ENCODE data around the gene PLVAP.

The PLVAP gene

DNA sequence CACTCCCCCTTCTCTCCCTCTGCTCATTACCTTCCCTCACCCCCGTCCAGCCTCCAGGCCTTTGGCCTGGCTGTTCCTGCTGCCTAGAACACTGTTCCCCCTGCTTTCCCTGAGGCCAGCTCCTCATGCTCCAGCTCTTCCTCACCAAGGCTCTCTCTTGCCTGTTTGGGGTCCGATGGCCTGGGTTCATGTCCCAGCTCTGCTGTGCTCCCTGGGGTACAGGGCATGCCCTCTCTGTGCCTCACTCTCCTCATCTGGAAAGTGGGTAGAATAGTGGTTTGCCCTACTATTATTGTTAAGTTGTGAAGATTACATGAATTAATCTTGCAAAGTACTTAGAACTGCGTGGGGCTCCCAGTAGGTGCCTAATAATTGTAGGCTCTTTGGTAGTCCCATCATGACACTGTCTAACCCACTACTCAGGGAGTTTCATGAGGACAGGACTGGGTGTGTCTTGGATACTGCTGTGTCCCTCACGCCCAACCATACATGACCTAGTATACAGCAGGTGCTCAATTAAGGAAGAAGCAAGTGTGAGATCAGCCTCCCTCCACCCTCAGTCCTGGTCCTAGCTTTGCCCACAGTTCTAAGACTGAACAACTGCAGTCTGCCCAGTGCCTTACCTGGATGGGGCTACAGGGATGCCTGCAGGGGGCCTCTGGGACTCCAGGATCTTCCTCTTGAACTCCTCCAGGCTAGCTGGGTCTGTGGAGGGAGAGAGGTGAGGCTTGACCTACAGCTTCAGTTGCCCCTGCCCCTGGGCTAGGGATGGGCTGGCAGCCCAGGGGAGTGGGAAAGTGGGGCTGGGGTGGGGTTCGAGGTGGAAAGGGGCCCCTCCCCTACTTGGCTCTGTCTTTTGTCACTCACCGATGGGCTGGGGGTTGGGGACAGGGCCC lies 17.0 kb downstream of the PLVAP start:
- DNase-seq (ENCODE audit: low spot score), result no peak

DNA sequence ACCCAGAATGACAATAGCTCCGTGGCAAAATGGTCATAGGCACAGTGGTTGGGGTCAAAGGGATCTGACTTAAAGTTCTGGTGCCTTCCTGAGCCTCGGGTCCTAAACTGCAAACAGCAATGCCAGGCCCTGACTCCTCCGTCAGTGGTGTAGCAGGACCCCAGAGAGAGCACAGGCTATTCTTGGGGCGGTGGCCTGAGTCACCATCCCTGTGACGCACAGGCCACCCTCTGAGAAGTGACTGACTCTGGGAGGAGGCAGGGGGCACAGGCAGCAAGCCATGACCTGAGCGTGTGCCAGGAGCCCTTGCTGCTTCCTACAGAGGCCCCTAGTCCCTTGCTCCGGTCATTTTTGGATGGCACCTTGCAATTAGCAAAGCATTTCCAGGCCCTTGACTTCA lies 18.7 kb downstream of the PLVAP start:
- no peak for DNase-seq (ENCODE audit: low spot score)

DNA sequence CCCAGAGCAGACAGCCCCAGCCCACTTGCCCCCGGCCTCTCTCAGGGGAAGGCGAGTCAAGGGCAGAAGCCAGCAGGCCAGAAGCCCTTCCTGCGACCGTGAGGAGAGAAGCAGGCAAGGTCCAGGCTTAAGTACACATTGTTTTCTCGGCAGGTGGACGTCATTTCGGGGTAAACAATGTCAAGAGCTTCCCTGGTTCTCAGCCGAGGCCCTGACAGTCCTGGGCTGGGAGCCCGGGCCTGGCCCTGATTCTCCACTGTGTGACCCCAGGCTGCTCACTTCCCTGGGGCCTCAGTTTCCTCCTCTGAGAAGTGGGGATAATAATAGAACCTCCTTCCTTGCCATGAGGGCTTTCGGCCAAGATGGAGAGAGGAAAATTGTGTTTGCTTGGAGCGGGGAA lies 19.4 kb downstream of the PLVAP start:
- DNase-seq (ENCODE audit: low spot score), result no peak

DNA sequence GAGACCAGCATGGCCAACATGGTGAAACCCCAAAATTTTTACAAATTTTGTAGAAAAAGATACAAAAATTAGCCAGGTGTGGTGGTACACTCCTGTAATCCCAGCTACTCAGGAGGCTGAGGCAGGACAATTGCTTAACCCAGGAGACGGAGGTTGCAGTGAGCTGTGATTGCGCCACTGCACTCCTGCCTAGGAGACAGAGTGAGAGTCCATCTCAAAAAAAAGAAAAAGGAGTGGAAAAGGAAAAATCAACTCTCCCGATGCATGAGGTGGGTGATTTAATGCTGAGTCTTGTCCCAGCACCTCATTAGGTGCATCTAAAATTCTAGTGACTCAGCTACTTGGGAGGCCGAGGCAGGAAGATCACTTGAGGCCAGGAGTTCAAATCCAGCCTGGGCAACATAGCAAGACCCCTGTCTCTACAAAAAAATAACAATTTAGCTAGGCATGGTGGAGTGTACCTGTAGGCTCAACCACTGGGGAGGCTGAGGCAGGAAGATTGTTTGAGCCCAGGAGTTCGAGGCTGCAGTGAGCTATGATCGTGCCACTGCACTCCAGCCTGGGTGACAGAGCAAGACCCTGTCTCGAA lies 20.0 kb downstream of the PLVAP start:
- no peak for DNase-seq (ENCODE audit: low spot score)

DNA sequence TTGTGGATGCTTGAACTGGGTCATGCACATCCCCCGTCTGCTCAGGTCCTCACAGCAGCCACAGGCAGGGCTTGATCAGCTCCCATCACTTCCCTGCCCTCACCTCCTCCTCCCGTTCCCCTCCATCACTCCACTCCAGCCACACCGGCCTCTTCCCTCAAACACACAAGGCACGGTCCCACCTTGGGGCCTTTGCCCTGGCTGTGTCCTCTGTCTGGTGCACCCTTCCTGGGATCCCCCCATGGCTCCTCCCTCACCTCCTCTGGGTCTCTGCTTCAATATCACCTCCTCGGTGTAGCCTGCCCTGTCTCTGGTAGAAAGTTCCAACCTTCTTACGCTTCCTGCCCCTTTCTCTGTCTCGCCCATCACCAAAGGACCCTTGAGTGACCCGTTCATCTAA lies 23.8 kb downstream of the PLVAP start:
- DNase-seq (ENCODE audit: low spot score), result no peak

DNA sequence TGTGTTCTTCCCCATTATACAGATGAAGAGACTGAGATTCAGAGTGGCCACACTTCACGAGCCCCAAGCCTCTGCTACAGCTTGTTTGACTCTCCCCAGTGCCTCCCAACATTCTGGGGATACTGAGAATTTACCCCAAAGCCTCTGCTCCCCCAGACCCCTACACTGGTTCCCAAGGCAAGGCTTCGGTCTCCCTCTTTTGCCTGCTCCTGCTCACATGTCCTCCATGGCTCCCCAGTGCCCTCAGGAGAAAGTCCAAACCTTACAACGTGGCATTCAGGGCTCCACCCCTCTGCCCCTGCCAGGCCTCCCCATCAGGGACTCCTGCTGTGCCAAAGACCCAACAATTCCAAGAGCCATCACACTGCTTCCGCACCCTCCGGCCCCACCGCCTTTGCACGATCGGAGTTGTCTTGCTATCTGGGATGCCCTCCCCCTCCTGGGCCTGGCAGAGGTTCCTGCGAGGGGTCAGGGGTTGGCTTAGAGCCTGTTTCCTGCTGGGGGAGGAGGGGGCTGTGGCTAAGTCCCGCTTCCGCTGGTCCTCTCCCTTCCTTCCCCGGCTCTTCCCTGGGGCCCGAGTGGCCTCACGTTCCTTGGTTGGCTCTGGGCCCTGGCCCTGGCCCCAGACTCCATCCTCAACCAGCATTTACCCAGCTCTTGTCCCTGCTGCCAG lies 24.4 kb downstream of the PLVAP start:
- no peak for DNase-seq (ENCODE audit: low spot score)

DNA sequence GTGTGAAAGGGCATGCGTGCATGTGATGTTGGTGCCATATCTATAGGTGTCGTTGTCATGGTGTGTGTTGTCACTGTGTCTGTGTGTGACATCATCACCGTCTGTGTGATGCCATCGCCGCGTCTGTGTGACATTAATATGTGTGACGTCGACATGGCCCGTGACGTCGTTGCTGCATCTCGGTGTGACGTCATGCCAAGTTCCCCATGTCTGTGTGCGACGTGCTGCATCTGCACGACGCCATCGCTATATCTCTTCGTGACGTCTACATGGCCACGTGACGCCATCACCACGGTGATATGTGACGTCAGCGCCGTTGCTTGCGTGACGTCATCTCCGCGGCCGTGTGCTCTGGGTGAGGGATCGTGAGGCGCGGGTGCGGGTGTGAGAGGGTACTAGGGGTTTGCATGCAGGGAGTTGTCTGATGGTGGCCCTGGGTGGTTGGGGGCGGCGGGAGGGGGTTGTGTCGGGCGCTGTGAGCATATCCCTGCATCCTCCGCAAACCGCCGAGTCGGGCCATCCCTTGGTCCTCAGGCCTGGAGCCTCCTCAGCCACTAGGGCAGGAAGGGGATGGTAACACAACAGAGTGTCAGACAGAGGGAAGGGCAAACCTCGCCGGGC lies 25.2 kb downstream of the PLVAP start:
- peak; percentile 38 for DNase-seq (ENCODE audit: low spot score)

DNA sequence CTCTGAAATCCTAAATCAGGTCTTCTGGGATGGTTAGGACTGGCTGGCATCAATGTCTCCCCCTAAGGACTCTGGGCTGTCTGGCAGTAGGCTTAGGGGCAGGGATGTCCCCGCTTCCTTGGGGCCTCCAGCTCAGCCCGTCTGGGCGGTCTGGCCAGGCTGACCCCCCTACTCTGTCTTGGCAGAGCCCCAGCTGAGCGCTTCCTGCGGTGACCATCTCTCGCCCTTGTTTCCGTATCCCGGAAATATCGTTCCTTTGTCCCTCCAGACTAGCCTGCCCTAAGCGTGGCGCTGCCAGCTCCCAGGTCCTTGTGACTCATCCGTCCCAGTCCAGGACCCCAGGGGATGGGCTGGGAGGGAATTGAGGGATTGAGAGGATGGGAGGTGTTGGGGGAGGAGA lies 28.4 kb downstream of the PLVAP start:
- no peak for DNase-seq (ENCODE audit: low spot score)

DNA sequence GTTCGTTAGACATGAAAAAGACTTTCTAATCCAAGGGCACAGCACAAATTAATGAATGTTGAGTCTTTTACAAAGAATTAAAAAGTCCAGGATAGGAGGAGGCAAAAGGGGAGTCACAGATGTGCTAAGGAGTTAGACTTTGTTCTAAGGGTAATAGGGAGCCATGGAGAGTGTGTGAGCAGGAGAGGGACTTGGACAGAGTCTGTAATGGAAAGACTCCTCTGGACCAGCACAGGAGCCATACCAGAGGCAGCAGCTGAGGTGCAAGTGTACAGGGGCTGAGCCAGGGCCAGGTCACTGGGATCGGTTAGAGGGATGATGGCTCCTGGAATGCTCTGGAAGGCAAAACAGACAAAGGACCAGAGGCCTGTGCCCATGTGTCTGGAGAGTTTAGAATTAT lies 29.3 kb downstream of the PLVAP start:
- DNase-seq (ENCODE audit: low spot score), result no peak

DNA sequence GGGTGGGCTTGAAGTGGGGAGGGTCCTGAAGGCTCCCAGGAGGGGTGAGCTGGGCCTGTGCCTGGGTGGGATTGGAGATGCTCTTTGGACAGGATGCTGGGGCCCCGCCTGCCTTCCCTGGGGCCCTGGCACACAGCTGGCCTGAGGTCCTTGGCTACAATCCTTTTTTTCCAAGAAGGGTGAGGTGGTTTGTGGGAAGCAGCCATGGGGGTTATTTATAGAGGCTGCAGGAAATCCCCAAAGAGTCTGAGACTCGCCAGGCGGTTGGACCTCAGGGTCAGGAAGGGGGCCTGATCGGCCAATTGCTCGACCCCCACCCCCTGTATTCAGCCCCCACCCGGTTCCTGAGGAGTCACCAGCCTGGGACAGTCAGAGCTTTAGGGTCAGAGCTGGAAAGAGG lies 29.8 kb downstream of the PLVAP start:
- DNase-seq (ENCODE audit: low spot score), result no peak

DNA sequence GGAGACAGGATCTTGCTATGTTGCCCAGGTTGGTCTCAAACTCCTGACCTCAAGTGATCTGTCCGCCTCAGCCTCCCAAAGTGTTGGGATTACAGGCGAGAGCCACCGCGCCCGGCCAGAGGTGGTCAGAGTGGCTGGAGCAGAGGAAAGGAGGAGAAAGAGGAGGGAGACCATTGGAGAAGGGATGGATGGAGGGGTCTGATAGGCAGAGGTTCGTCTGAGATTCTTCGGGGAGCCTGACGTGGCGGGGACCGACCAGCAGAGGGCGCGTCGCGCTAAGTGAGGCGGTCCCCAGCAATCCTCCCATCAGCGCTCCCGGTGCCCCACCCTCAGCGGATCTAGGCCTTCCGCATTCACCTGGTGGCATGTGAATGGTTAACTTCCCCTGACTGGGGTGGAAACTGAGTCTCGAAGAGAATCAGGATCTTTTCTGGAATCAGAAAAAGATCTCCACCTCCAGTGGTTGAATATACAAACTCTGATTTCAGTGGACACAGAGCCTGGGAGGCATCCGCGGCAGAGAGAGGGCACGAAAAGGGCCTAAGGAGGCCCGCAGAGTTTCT lies 31.0 kb downstream of the PLVAP start:
- DNase-seq (ENCODE audit: low spot score), result peak; percentile 52

DNA sequence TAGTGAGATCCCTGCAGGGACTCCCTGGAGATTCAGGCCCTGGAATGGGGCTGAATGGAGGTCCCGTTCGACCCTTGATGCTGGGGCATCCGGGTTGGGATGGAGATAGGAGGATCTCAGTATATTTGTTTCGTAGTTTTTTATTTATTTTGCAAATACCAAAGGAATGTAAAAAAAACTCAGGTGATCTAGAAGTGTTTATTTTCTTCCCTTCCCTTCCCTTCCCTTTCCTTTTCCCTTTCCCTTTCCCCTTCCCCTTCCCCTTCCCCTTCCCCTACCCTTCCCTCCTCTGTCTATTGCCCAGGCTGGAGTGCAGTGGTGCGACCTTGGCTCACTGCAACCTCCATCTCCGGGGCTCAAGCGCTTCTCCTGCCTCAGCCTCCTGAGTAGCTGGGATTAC lies 35.3 kb downstream of the PLVAP start:
- no peak for DNase-seq (ENCODE audit: low spot score)

DNA sequence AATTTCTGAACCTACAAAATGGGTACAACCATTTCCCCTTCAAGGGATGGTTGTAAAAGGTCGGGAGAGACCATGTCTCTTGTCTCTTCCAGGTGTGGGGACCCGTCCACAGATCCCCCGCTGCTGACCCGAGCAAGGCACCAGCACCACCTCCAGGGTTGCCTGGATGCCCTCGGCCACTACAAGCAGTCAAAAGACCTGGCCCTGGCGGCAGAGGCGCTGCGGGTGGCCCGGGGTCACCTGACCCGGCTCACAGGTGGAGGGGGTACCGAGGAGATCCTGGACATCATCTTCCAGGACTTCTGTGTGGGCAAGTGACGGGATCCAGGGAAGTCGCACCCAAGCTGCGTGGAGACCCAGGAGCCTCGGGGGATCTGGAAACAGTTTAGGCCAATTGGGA lies 35.8 kb downstream of the PLVAP start:
- no peak for DNase-seq (ENCODE audit: low spot score)

DNA sequence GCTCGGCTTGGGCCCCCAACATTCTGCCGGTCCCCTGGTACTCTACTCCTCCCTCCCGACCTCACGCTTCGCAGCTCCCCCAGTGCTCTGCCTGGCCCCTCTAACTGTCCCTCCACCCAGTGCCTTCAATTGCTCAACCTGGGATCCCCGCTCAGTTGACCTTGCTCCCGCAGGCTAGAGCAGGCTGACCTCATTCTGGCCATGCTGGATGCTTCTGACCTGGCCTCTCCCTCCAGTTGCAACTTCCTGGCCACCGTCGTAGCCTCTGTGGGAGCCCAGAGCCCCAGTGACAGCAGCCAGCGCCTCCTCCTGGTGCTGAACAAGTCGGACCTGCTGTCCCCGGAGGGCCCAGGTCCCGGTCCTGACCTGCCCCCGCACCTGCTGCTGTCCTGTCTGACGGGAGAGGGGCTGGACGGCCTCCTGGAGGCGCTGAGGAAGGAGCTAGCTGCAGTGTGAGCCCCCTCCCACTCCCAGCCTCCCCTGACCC lies 36.2 kb downstream of the PLVAP start:
- no peak for DNase-seq (ENCODE audit: low spot score)

DNA sequence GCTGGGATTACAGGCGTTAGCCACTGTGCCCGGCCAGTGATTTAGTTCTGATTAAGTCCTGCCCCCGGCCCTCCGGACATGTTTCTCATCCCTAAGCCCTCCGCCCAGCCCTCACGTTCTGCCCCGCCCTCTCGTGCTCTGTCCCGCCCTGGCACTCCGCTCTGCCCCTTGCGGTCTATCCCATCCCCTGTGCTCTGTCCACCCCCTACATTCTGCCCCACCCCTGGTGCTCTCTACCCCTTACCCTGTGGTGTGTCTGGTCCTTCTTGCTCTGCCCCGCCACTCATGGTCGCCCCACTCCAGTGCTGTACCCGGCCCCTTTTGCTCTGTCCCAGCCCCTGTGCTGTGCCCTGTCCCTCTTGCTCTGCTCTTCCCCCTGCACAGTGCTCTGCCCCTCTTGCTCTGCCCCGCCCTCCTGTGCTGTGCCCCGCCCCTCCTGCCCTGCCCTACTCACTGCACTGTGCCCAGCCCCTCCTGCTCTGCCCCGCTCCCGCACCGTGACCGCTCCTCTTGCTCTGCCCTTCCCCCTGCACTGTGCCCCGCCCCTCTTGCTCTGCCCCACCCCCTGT lies 36.8 kb downstream of the PLVAP start:
- no peak for DNase-seq (ENCODE audit: low spot score)

DNA sequence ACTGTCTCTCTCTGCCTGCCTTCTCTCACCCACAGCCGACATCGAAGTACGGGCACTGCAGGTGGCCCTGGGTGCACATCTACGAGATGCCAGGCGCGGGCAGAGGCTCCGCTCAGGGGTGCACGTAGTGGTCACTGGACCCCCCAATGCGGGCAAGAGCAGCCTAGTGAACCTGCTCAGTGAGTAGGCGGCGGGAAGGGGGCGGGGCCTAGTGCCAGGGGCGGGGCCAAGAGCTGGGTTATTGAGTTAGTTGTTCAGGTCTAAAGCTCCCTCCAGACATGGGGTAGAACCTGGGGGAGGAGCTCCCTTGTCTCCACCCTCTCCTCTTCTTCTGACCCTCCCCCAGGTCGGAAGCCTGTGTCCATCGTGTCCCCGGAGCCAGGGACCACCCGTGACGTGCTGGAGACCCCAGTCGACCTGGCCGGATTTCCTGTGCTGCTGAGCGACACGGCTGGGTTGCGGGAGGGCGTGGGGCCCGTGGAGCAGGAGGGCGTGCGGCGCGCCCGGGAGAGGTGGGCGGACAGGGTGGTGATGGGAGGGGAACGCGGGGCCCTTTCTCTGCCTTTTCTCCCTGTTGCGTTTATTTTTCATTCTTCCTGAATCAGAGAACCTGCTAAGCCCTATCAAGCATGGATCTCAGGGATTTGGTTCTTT lies 37.9 kb downstream of the PLVAP start:
- no peak for DNase-seq (ENCODE audit: low spot score)

DNA sequence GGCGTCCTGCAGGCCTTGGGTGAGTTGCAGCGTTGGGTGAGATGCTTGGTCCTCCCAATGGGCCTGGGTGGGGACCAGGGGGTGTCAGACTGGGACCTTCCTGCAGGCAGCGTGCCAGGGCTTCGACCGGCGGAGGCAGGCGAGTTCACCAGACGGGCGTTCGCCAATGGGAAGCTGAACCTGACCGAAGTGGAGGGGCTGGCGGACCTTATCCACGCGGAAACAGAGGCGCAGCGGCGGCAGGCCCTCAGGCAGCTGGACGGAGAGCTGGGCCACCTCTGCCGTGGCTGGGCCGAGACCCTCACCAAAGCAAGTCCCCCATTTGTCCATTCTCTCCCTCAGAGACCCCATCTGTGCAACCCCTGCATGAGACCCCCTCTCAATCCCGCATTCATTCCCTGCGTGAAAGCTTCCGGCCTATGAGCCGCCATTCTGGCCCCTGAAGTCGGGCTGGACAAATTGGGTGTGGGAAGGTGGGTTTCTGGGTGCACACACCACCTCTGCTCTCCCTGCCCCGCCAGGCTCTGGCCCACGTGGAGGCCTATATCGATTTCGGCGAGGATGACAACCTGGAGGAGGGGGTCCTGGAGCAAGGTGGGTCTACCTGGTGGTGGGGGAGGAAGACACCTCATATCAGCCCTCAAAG lies 38.6 kb downstream of the PLVAP start:
- no peak for DNase-seq (ENCODE audit: low spot score)

DNA sequence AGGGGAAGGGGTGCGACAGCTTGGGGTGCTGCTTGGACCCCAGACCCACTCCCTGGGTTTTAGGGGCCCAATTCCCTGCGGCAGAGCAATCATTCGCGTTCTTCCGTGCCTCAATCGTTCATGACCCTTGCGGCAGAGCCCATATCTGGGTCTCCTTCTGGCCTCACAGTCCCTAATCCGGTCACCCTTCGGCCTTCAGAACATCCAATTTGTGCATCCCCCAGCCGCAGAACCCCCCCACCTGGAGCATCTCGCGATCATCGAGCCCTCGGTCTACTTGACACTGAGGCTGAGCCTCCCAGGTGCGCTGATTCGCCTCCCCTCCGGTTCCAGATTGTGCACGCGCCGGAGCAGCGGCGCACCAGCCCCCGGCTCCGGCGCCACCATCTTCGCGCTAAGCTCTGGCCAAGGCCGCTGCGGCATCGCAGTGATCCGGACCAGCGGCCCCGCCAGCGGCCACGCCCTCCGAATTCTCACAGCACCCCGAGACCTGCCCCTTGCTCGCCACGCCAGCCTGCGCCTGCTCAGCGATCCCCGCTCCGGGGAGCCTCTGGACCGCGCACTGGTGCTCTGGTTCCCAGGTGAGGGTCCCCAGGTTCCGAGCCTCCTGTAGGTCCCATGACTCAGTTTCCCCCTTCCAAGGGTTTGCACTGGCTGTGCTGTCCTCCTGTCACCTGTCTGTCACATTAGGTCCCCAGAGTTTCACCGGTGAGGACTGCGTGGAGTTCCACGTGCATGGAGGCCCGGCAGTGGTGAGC lies 39.3 kb downstream of the PLVAP start:
- no peak for DNase-seq (ENCODE audit: low spot score)

DNA sequence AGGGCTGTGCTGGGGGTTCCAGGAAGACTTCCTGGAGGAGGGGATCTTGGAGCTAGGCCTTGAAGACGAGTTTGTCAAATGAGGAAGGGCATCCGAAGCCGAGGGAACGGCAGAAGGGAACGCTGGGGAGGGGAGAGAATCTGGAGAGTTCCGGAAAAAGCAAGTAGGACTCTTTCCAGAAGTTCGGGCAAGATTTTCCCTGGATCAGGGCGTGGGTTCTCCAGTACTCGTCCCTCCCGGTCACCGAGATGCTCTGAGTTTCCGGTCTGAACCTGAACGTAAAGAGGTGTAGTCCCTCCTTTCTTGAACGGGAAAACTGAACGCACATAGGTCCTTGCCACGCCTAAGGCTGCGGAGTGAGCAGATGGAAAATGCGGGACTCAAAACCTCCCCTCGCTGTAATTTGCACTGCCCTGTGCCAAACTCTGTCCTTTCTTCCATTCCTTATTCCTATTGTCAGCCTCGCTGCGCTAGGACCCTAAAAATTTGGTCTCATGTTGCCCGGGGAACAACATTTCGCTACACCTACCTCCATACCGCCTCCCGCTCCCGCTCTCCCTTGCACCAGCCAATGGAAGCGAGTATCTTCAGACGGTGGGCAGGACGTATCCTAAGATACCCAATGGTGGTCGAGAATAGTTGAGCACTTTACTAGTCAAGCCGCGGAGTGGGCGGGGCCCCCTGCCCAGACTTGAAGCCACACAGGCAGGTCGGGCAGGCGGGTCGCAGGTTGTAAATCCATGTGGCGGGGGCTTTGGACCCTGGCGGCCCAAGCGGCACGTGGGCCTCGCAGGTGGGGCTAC lies 40.1 kb downstream of the PLVAP start, which contains the start of gene GTPBP3:
GTPBP3 (plus strand) TSS at position 682 of the 803 bp plus-strand sequence; CDS start at position 741, 59 bp downstream.
- peak; percentile 99 for DNase-seq (ENCODE audit: low spot score)
